K562 (cell line): ENCODE measurements around the gene CNNM2. TPM values are rescaled to one million over a fixed set of nuclear protein-coding genes. Genes with fewer than 3 reads are reported as not detected.

Experiments used
- CEBPG ChIP-seq, 3 experiments: fragments of 200-800 bp in 1 of 3; sonication (Bioruptor generic) in 1 of 3; sonication (generic) in 1 of 3; formaldehyde crosslinking in 1 of 3; IDR thresholded peaks in 2 of 3; conservative IDR thresholded peaks in 1 of 3; 2 replicates each; pipeline versions ENCODE4 v1.6.1 to v1.8.0; 2016 to 2022; ENCODE audit warnings: missing compliant biosample characterization in 2 of 3, missing genetic modification characterization in 2 of 3, mild to moderate bottlenecking in 1 of 3, missing genetic modification reagents in 1 of 3
- CHD1 ChIP-seq: fragments of 200-600 bp; sonication (generic); IDR thresholded peaks from one replicate; pipeline ENCODE4 v1.6.1; 2012; ENCODE audit warnings: mild to moderate bottlenecking, moderate library complexity, low read length, inconsistent platforms
- EWSR1 ChIP-seq: fragments of 450-650 bp; IDR thresholded peaks from 2 replicates; pipeline ENCODE4 v1.6.1; 2018; ENCODE audit warnings: borderline replicate concordance, mild to moderate bottlenecking, low read depth, moderate library complexity; ENCODE audit not compliant: partially characterized antibody
- FOXA3 ChIP-seq, 2 experiments: fragments of 450-650 bp in 1 of 2; sonication (generic) in 1 of 2; formaldehyde crosslinking; IDR thresholded peaks in 1 of 2; conservative IDR thresholded peaks in 1 of 2; 2 replicates each; pipeline versions ENCODE4 v1.4.0 to v1.8.0; 2020 to 2022; ENCODE audit warnings: mild to moderate bottlenecking in 2 of 2, missing genetic modification reagents in 1 of 2
- FOXK2 ChIP-seq, 2 experiments: fragments of 450-650 bp; IDR thresholded peaks in 1 of 2; conservative IDR thresholded peaks in 1 of 2; 2 replicates each; pipeline ENCODE4 v1.6.1; 2016; ENCODE audit warnings: low read depth in 2 of 2, mild to moderate bottlenecking in 1 of 2
- RAD51 ChIP-seq: fragments of 450-650 bp; IDR thresholded peaks from 2 replicates; pipeline ENCODE4 v1.7.1; 2016; ENCODE audit warnings: low read depth, mild to moderate bottlenecking, borderline replicate concordance
- ZBTB11 ChIP-seq, 3 experiments: fragments of 200-800 bp in 1 of 3; fragments of 250-450 bp in 1 of 3; fragments of 450-650 bp in 1 of 3; sonication (Bioruptor Pico) in 1 of 3; sonication (Bioruptor generic) in 1 of 3; formaldehyde crosslinking in 1 of 3; IDR thresholded peaks; 2 replicates each; pipeline versions ENCODE4 v1.6.1 to v1.8.0; 2016 to 2022; ENCODE audit warnings: mild to moderate bottlenecking in 2 of 3, missing genetic modification characterization in 2 of 3, missing compliant biosample characterization in 1 of 3, moderate library complexity in 1 of 3
- ZFP91 ChIP-seq: sonication (generic); formaldehyde crosslinking; IDR thresholded peaks from 2 replicates; pipeline ENCODE4 v1.8.0; 2022; ENCODE audit warnings: mild to moderate bottlenecking, missing genetic modification reagents
- ZNF551 ChIP-seq: fragments of 250-450 bp; sonication (Bioruptor Pico); IDR thresholded peaks from 2 replicates; pipeline ENCODE4 v1.5.0; 2021; ENCODE audit warnings: mild to moderate bottlenecking, moderate library complexity
- ZNF75A ChIP-seq: fragments of 450-650 bp; formaldehyde crosslinking; IDR thresholded peaks from 2 replicates; pipeline ENCODE4 v1.4.0; 2020; ENCODE audit warnings: mild to moderate bottlenecking
- polyA plus RNA-seq, 8 experiments: library from polyadenylated mRNA; depleted of rRNA in 4 of 8; stranded (reverse) in 5 of 8; unstranded in 3 of 8; fragments of >200 nt; fragmentation: Nextera tagmentation in 2 of 8; fragmentation: Illumina TruSeq in 1 of 8; extraction: Ambion mirVana in 2 of 8; extraction: Trizol in 1 of 8; gene quantifications; 2 replicates each; pipeline versions ENCODE4 v1.2.1 to v1.2.3, GENCODE V29; 2011 to 2014; ENCODE audit warnings: inconsistent platforms in 1 of 8, missing spikeins in 1 of 8
- total RNA-seq, 7 experiments: library from RNA; depleted of rRNA in 6 of 7; stranded (reverse); fragments of >200 nt in 6 of 7; fragmentation: Illumina TruSeq in 2 of 7; extraction: Trizol in 2 of 7; gene quantifications; 2 replicates each; pipeline versions ENCODE4 v1.2.1 to v1.2.3, GENCODE V29; 2011 to 2021; ENCODE audit warnings: low replicate concordance in 1 of 7
- TF ChIP-seq, protein P1 (sequence below): fragments of 450-650 bp; IDR thresholded peaks from 2 replicates; pipeline ENCODE4 v1.7.0; 2016; ENCODE audit warnings: borderline replicate concordance
- TF ChIP-seq, protein P2 (sequence below): sonication (generic); formaldehyde crosslinking; IDR thresholded peaks from 2 replicates; pipeline ENCODE4 v1.8.1; 2023; ENCODE audit warnings: mild to moderate bottlenecking, missing genetic modification reagents, moderate library complexity

Gene CNNM2
- total and polyA plus RNA-seq, 9 of the 15 experiments (the other 6 are each of a cell fraction or from before 2014, with no cell fraction given): 0.21 to 5.0 (median 1.3) TPM

- TF ChIP-seq ZFP91 (CRISPR knock-in tag) (no peak), CEBPG (CRISPR knock-in tag; IDR thresholded peaks at IDR 0.05) (no peak), CEBPG (tag; conservative IDR thresholded peaks at IDR 0.05 in 1 of 2, IDR thresholded peaks at IDR 0.05 in 1 of 2) (no peak), ZBTB11 (CRISPR knock-in tag; IDR thresholded peaks at IDR 0.05) (no peak), ZNF75A (CRISPR knock-in tag) (no peak), FOXK2 (conservative IDR thresholded peaks at IDR 0.05 in 1 of 2, IDR thresholded peaks at IDR 0.05 in 1 of 2; ENCODE audit: low read depth in 2 of 2) (no peak), RAD51 (no peak), CHD1 (no peak), EWSR1 (no peak), FOXA3 (CRISPR knock-in tag; conservative IDR thresholded peaks at IDR 0.05 in 1 of 2, IDR thresholded peaks at IDR 0.05 in 1 of 2) (no peak), ZNF551 (no peak)
- TF ChIP-seq, protein P1, sequence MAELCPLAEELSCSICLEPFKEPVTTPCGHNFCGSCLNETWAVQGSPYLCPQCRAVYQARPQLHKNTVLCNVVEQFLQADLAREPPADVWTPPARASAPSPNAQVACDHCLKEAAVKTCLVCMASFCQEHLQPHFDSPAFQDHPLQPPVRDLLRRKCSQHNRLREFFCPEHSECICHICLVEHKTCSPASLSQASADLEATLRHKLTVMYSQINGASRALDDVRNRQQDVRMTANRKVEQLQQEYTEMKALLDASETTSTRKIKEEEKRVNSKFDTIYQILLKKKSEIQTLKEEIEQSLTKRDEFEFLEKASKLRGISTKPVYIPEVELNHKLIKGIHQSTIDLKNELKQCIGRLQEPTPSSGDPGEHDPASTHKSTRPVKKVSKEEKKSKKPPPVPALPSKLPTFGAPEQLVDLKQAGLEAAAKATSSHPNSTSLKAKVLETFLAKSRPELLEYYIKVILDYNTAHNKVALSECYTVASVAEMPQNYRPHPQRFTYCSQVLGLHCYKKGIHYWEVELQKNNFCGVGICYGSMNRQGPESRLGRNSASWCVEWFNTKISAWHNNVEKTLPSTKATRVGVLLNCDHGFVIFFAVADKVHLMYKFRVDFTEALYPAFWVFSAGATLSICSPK: no peak
- TF ChIP-seq, protein P2, sequence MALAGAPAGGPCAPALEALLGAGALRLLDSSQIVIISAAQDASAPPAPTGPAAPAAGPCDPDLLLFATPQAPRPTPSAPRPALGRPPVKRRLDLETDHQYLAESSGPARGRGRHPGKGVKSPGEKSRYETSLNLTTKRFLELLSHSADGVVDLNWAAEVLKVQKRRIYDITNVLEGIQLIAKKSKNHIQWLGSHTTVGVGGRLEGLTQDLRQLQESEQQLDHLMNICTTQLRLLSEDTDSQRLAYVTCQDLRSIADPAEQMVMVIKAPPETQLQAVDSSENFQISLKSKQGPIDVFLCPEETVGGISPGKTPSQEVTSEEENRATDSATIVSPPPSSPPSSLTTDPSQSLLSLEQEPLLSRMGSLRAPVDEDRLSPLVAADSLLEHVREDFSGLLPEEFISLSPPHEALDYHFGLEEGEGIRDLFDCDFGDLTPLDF (CRISPR knock-in tag): no peak
Observed at GRCh38 chr10:103013416-103013815, 95.3 kb downstream of the CNNM2 start (continued).
